Cortex of kidney (tissue), 1 donor: ENCODE measurements around the gene FNBP1.

Experiments used
- DNase-seq: peaks from one replicate; lab custom pipeline; 2025; lab: John Stamatoyannopoulos, UW

FNBP1 gene

DNA sequence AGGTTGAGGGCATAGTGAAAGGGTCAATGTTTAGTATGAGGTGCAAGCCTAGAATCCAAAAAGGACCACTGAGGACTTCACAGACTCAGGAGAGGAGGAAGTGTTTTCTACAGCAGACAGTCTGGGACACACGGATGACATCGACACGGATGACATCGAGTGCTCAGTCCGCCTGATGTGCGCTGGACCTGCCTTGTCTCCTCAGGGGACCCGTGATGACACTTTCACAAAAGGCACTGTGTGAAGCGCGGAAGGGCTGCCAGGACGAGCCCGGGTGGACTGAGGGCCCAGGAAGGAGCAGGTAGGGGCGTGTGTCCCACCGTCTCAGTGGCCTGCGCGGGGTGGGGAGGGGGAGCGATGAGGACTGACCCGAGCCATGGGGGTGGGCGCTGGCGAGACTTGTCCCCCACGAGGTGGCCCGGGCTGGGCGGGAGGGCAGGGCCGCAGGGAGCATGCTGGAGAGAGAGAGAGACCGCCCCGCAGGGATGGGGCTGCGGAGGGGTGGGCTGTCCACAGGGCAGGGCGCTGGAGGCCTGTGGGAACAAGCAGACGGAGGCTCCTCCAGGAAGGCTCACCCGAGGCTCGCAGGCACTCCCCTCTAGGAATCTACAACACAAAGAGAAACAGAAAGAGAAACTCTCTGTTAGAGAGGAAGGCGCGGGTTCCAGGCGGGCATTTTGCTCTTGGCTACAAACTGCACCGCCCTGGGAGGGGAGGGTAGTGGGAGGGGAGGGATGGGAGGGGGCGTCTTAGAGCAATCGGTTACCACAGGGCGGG lies 152.9 kb downstream of the FNBP1 start:
- no peak for DNase-seq

DNA sequence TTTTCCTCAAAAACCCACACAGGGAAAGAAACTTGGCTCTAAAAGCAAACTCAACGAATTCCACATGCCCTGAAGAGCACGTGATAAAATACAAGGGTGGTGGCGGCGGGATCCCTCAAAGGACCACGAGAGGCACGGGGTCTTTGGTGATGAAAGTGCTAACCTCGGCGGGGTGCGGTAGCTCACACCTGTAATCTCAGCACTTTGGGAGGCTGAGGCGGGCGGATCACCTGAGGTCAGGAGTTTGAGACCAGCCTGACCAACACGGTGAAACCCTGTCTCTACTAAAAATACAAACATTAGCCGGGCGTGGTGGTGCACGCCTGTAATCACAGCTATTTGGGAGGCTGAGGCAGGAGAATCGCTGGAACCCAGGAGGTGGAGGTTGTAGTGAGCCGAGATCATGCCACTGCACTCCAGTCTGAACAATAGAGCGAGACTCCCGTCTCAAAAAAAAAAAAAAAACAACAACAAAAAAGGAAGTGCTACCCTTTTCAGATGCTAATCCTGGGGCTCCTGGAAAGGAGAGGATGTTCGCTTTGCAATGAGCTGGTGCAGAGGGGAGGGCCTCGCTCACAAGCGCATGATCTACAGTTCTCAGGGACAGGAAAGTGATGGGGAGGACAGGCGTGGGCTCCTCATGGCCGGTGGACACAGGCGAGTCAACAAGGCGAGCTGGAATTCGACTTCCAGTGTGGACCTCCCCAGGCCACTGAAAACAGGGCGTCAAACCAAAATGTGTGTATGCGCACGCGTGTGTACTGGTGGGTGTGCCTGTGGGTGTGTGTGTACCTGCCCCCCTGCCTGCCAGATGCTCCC lies 153.7 kb downstream of the FNBP1 start:
- DNase-seq: no peak

DNA sequence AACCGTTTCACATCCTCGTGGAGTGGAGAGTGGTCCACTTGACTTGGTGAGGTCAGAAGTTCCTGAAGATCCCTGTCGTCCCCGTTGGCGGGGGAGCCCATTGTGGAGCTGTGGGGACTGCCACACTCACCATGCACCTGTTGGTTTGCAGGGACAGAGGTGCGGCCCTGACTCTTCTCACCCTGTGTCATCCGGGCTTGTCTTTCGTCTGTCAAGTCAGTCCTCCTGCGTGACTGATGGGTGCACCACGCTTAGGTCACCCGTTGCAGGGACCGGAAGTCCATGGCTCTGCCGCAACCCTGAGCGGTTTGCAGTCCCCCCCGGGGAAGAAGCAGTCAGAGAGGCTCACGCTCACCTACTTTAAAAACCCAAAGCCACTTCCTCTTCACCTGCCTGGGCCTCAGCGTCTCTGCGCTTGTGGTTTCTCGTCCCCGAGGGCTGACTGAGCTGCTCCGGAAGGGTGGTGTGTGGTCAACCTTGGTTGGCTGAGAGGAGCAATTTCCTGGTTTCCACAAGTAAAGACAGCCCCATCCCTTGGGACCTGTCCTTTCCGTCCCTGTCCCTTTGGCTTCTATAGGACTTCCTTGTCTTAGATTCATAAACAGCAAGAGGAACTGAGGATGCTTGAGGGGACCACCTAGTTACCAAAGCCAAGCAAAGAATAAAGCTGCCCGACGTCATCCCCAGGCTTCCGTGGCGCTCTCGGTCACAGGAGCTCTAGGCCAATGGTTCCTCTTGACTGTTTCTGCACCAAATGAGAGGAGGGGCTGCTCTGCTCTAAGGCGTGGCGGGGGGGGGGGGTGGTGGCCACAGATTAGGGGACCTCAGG lies 154.5 kb downstream of the FNBP1 start:
- no peak for DNase-seq

DNA sequence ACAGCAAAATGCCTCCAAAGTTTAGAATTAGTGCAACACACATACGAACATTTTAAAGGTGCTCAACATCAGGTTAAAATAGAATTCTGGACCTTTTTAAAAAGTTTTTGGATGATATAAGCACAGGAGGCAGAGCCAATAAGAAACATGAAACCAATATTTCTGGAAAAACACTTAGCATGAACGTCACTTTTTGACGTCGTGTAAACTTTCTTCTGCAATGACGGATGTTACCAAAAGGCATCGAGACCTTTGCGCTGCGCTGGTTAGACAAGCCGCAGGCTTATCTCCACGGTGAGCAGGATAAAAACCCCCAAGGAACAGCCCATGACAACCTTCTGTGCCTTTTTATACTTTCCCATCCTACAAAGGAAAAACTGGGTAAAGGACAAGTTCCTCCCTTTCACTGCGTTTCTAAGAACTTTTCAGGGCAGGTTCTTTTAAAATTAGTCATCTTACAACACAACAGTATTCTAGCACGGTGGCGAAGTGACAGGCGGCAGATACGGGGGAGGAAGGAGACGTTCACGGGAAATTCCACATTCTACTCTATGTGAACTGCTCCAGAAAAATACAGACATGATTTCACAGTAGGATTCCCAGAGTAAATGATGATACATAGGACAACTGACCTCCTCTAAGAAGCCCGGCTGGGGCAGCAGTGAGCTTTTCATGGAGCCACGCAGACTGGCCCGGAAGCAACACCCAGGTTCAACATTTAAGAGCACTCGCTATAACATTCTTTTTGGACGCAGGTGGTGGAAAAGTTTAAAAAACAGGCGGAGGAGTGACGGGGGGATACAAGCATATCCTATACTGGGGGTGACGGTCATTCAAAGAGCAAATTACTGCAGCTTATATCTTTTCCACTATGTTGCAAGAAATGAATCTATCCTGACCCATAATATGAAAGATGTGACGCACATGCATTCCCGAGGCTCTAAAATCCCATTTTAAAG lies 155.4 kb downstream of the FNBP1 start:
- DNase-seq: no peak

DNA sequence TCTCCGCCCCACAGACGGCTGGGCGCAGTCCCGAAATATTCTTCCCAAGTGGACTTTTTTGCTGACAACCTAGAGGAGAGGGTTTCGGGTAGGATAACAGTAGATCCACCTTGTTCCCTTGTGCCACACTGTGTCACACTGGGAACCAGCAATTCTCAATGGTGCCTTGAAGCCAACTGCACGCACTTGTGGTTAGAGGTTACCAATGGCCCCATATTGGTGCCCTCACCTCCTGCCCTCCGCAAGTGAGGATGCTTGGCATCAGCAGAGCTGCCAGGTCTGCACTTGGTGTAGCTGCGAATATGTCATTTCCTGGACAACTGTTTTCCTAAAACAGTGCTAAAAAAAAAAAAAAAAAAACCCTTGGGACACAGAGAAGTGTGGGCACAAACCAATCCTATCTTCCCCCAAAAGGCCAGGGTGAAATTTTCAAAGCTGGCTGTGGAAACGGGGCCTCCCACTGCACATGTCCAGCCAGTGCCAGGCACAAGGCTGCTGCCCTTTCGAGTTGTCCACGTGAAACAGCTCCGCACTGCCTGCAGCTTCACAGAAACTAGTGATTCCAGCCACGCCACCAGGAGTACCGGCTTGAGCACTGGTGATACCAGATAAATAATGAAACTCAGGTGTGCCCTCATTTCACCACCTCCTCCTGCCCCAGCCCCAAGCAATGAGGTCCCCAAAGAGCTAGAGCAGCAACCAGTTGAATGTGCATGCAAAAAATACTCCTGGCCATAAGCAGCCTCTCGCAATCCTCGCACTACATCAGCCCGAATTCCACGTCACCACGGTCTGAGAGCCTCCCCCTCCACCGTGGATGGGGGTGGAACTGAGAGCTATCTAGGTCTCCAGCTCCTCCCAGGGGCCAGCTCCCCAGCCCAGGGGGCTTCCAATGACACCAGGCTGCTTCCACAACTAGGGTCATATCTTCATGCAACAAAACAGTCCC lies 156.5 kb downstream of the FNBP1 start:
- no peak for DNase-seq

DNA sequence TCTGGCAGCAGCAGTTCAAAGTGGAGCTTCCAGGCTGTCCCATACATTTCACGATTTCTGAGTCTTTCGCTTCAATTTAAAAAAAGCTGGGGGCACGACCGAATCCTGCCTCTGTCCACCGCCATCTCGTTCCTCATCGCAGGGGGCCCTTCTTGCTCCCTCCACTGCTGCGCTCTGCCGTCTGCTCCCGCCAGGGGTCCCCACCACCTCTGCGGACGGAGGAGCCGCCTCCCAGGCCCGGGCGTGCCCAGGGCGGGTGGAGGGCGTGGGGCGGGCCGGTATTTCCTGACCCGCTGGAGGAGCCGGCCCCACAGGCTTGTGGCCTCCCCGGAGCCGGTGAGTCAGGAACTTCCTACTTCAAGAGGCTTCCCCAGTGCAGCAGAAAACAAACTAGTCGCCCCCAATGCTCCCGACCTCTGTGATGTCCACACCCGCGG lies 157.3 kb downstream of the FNBP1 start:
- DNase-seq: no peak

DNA sequence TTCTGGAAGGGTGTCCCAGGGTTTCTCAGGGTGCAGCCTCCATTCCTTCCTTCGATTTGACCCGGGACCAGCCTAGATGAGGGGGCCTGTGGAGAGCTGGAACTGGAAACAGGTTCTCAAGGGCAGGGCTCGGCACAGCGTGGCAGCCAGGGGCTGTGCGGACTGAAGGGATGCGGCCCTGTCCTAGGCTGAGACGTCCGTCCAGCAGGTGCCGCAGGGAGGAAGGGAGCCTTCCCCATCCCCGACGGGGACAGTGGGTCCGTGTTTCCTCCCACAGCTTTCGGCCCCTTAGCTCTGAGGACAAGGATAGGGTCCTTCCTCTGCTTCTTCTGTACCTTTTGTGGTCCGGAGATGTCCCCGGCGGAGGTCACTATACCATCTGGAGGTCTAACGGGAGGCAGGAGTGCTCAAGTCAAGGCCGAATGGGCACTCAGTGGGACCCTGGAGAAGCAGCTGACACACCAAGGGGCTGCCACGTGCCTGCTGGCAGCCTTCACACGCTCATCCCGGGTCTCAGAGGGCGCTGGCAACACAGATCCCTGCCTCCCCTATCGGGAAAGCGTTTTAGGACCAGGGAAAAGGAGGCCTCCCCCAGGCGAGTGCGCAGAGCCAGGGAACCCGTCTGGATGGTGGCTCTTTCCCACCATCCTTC lies 157.8 kb downstream of the FNBP1 start:
- DNase-seq: no peak

DNA sequence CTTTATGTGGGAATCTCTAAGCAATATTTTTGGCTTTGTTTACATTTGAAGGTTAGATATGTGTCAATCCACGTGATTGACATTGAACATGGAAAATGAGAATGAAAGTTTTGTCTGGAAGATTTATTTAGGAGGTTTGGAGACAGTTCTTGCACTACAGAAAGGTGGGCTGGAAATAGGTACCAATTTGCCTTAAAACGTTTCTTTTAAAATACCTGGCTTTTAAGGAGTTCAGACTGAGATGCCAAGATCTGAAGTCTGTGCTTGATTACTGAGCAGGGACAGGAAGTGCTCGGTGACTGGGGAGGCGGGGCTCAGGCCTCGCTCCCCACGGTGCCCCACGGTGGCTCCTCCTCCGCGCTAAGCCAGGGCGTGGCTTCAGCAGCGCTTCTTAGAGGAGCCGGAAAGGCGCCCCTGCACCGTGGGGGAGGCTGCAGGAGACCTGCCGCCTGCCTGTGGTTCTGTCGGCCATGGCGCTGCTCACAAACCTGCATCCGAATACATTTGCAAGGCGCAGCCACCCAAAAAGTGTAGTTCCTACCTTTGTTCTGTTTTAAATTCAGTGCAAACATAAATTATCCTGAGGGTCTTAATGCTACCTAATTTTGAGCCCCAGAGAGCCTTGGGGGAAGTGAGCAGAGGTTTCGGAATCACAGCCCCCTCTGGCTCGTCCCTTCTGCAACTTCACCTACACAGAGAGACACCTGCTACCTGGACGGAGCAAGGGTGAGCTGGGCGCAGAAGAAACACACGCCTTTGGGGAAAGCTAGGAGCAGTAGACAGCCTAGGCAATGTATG lies 158.6 kb downstream of the FNBP1 start:
- no peak for DNase-seq

DNA sequence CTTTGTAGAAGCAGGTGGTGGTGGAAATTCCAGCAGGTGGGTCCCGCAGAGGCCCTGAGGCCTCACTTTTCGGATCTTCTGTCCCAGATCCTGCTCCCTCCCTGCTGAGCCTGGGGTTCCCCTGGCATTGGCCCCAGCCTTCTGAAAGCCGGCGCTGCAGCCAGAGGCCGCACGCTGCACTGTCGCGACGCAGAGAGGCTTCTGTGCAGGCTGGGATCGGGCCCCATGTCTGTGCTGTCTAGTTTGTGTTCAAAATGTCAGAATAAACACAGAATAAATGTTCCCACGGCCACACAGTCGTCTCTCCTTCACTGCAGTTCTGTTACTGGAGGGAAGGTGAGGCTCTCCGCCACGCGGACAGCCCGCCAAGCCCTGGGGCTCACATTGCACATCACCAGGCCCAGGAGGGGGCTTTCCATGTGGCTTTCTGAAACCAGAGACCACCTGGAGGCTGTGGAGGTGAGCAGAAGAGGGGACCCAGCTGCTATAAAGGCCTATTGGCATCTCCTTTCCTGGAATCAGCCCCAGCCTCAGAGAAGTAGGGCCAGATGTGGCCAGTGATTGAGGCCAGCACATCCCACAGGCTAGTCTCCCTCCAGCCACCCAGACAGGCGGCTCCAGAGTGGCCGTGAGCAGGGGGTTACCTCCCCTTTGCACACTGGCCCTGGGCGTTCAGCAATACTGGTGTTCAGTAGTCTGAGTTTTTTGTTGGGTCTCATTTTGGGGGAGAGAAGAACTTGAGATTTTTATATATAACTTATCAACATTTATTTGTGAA lies 161.3 kb downstream of the FNBP1 start:
- DNase-seq: no peak

DNA sequence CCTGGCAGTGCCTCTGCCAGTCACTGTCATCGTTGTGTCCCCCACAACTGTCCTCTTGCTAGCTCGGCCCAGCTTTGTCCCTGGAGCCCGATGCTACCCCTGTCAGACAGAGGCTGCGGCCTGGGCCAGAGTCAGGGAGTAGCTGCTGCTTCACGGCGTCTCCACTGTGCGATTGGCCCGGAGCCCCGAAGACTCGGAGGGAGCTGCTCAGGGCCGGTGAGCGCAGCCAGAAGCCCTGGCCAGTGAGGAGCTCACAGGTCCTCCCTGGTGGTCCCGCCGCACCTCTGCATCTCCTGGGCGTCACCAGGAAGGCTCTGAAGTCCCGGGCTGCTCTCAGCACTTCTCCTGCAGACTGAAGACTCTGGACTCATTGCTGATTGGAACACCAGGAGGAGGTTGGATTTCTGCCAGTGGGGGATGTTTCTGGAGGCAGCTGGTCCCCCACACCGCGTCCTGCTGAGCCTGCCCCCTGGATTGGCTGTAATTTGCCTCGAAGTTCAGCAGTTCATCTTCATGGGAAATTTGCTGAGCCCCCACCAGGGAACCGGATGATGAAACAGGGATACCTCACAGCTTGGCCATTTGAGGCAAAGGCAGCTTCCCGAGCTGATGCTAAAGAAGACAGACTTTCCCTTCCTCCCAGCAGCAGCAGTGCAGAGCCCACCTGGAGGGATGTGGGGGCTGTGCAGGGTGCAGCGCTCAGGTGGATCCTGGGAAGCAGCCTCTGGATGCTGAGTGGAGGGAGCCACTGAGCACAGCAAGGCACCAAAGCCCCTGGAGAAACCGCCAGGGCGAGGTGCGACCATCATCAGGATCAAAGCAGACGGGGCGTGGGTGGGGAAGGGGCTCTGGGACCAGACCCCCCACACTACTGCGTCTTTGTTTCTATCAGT lies 162.1 kb downstream of the FNBP1 start:
- DNase-seq: no peak

DNA sequence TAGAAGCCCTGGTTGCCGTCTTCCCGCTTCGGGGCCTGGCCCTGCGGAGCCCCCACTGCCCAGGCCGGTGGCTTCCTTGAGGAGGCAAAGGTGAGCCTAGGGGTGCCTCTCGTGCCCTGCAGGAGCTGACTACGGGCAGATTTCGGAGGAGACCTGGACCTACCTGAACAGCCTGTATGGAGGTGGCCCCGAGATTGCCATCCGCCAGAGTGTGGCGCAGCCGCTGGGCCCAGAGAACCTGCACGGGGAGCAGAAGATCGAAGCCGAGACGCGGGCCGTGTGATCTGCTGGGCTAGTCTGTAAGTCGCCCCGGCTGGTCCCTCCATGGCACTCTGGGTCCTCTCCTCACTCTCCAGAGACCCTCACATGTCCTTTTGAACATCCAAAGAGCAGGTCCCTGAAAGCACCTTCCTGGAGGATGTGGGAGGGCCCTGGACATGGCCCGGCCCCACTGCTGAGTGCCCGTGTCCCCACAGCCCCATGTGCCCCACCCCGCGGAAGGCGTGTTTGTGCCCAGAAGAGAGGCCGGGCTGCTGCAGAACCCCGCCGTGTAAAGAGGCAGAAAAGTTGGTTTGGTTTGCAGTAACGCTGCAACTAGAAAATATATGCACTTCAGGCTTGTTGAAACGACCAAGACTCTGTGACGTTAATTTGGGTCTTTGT lies 162.9 kb downstream of the FNBP1 start:
- DNase-seq: no peak

DNA sequence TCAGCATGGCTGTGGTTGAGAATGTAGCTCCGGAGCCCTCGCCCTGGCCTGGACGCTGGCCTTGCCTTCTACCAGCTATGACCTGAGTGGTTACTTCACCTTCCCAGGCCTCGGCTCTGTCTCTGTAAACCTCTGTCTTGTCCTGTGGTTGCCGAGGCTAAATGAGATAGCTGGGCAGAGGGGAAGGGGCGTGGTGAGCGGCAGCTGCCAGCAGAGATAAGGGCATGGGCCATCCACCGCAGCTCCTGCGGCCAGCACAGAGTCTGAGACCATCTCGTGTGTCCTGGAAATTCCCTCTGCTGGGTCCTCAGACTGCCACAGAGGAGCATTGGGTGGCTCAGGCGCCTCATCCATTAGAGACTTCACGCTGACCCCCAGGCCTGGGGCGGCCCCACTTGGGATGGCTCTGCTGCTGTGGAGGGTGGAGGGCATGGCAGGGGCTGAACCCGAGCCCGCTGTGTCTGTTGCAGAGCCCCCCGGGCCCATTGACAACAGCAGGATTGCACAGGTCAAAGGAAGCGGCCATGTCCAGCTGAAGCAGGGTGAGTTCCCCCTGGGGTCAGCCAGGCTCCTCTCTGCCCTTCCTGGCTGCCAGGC lies 163.8 kb downstream of the FNBP1 start:
- DNase-seq: no peak

DNA sequence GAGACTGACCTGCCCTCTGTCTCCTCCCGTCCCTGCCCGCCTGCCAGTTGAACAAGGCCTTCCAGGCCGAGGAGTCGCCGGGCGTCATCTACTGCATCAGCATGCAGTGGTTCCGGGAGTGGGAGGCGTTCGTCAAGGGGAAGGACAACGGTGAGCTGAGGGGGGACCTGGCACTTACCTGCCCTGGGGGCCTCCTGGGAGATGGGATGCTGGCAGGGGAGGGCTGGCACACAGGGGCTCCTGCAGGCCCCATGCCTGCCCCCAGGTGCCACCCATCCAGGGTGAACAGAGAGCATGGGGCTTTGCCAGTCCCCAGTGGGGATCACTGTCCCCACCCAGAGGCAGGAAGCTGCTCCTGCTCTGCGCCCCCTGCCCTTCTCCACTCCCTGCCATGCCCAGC lies 164.7 kb downstream of the FNBP1 start:
- no peak for DNase-seq

DNA sequence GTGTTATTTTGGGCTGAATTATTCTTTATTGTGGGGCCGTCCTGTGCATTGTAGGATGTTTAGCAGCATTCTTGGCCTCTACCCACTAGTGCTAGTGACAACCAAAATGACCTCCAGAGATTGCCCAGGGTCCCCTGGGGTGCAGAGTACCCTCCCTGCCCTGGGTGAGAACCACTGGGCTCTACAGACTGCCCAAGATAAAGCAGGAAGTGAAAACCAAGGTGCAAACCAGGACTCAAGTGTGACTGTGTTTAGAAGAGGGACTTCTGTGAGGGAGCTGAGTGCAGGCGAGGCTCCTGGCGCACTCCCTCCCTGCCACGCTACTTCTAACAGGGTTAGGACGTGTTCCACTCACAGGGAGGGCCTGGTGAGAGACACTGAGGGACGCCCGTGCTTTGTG lies 166.2 kb downstream of the FNBP1 start:
- no peak for DNase-seq

DNA sequence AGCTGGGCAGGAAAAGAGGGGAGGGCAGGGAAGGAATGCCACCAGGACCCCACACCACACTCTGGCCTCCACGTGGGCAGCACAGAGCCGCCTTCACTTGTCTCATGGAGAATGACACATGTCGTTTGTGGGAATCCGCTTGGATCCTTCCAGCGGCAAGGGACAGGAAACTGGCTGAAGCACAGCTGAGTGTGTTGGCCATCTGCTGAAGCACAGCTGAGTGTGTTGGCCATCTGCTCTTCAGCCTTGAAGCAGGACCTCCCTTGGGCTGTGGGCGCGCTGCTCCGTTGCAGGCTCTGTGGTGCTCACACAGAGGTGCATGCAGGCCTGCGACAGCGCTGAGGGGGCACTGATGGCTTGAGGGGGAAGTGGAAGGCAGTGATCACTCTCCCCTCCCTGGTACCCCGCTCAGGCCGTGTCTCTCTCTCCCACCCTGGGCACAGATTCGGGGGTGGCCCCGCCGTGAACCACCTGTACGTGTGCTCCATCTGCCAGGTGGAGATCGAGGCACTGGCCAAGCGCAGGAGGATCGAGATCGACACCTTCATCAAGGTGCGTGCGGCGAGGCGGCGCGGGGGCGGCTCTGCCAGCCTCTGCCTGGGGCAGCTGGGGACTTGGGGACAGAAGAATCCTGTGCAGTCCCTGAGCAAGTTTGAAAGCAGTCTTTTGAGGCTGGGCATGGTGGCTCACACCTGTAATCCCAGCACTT lies 167.1 kb downstream of the FNBP1 start:
- no peak for DNase-seq
